T47D (cell line): ENCODE measurements around the gene MALRD1.

Source experiments
- DNase-seq, 2 experiments: peaks; one replicate each; pipeline versions ENCODE4 v3.0.0 to v3.0.0-alpha.2; 2011 to 2012; ENCODE audit warnings: low read depth in 1 of 2, low spot score in 1 of 2
- JUND ChIP-seq: IDR thresholded peaks from 2 replicates; pipeline ENCODE4 v1.6.1; 2012; ENCODE audit warnings: low read depth
- in situ Hi-C: cut with HindIII; loops from 2 replicates; pipeline ENCODE4 v1.10.0; 2016; ENCODE audit warnings: low sequenced_read_pairs, low pct_unique_long_range_greater_than_20kb

The MALRD1 gene

GRCh38 chr10:19563388-19564141 lies 515.0 kb downstream of the MALRD1 start:
- TF ChIP-seq JUND = no peak
- in situ Hi-C loops = no loop called here
- DNase-seq = no peak

GRCh38 chr10:19570120-19570519 lies 521.5 kb downstream of the MALRD1 start:
- DNase-seq = no peak
- TF ChIP-seq JUND = no peak
- in situ Hi-C loops = no loop called here

GRCh38 chr10:19570991-19571390 lies 522.4 kb downstream of the MALRD1 start:
- no peak for TF ChIP-seq JUND
- no peak for DNase-seq
- in situ Hi-C loops = no loop called here

- in situ Hi-C loops = no loop called here
- no peak for DNase-seq
- TF ChIP-seq JUND = no peak
These were observed 523.5 kb downstream of the MALRD1 start for GRCh38 chr10:19572056-19572455.

- in situ Hi-C loops = no loop called here
- no peak for TF ChIP-seq JUND
- DNase-seq = no peak
These were observed 528.0 kb downstream of the MALRD1 start for GRCh38 chr10:19576576-19576975.

- in situ Hi-C loops = no loop called here
- no peak for TF ChIP-seq JUND
- no peak for DNase-seq
These were observed 528.8 kb downstream of the MALRD1 start for GRCh38 chr10:19577381-19577780.

- no peak for TF ChIP-seq JUND
- no peak for DNase-seq
- in situ Hi-C loops = no loop called here
These were observed 529.2 kb downstream of the MALRD1 start for GRCh38 chr10:19577807-19578206.

- no peak for TF ChIP-seq JUND
- in situ Hi-C loops = no loop called here
- no peak for DNase-seq
These were observed 530.0 kb downstream of the MALRD1 start for GRCh38 chr10:19578571-19578970.

GRCh38 chr10:19579761-19580545 lies 531.4 kb downstream of the MALRD1 start:
- TF ChIP-seq JUND = no peak
- DNase-seq = no peak
- in situ Hi-C loops = no loop called here

- no peak for DNase-seq
- TF ChIP-seq JUND = no peak
- in situ Hi-C loops = no loop called here
These were observed 532.1 kb downstream of the MALRD1 start for GRCh38 chr10:19580691-19581090.

GRCh38 chr10:19588608-19589007 lies 540.0 kb downstream of the MALRD1 start:
- no peak for DNase-seq
- in situ Hi-C loops = no loop called here
- no peak for TF ChIP-seq JUND

GRCh38 chr10:19592276-19592675 lies 543.7 kb downstream of the MALRD1 start:
- DNase-seq = no peak
- in situ Hi-C loops = no loop called here
- no peak for TF ChIP-seq JUND

- DNase-seq = no peak
- in situ Hi-C loops = no loop called here
- TF ChIP-seq JUND = no peak
These were observed 546.7 kb downstream of the MALRD1 start for GRCh38 chr10:19595212-19595845.
